ENCODE data around the gene TTC8.
A peak's percentile ranks its signal among the peaks of the same experiment; 100 is the strongest.
"Not testable (repeated sequence)": the region's sequence is repeated elsewhere in the genome, so short reads cannot be mapped to it uniquely, and the experiment has no call there.

Gene TTC8

GRCh38 chr14:88824314-88825077, at the start of gene TTC8:
Gene TTC8, plus strand, starts transcription at chr14:88824651. Its CDS starts 57 bp downstream, at chr14:88824708.
- peak; percentile 81 for DNase-seq

GRCh38 chr14:88775532-88775931, 48.9 kb upstream of the TTC8 start:
- DNase-seq, result no peak

- DNase-seq, result no peak
Measured at GRCh38 chr14:88785911-88786310, 38.5 kb upstream of the TTC8 start.

GRCh38 chr14:88786715-88787114, 37.7 kb upstream of the TTC8 start:
- peak; percentile 58 for DNase-seq

GRCh38 chr14:88789573-88789972, 34.9 kb upstream of the TTC8 start:
- DNase-seq, result not testable (repeated sequence)

- no peak for DNase-seq
Measured at GRCh38 chr14:88790501-88791251, 33.8 kb upstream of the TTC8 start.

- DNase-seq, result no peak
Measured at GRCh38 chr14:88791252-88791621, 33.2 kb upstream of the TTC8 start.

GRCh38 chr14:88791629-88792472, 32.6 kb upstream of the TTC8 start:
- no peak for DNase-seq

- DNase-seq, result peak; percentile 56
Measured at GRCh38 chr14:88792473-88793258, 31.8 kb upstream of the TTC8 start, which contains the start of gene EML5. Gene EML5, minus strand, starts transcription at chr14:88792953. Its CDS starts 450 bp downstream, at chr14:88792503.

GRCh38 chr14:88793259-88793625, 31.2 kb upstream of the TTC8 start:
- no peak for DNase-seq

GRCh38 chr14:88798156-88798555, 26.3 kb upstream of the TTC8 start:
- no peak for DNase-seq

- no peak for DNase-seq
Measured at GRCh38 chr14:88799522-88799921, 24.9 kb upstream of the TTC8 start.

GRCh38 chr14:88802596-88802995, 21.9 kb upstream of the TTC8 start:
- no peak for DNase-seq

GRCh38 chr14:88804035-88804434, 20.4 kb upstream of the TTC8 start:
- peak; percentile 23 for DNase-seq

GRCh38 chr14:88804477-88804876, 20.0 kb upstream of the TTC8 start:
- no peak for DNase-seq

GRCh38 chr14:88808359-88808758, 16.1 kb upstream of the TTC8 start:
- DNase-seq, result no peak

GRCh38 chr14:88815980-88816379, 8.5 kb upstream of the TTC8 start:
- DNase-seq, result no peak

- no peak for DNase-seq
Measured at GRCh38 chr14:88818018-88818417, 6.4 kb upstream of the TTC8 start.

- DNase-seq, result not testable (repeated sequence)
Measured at GRCh38 chr14:88819674-88820073, 4.8 kb upstream of the TTC8 start.

- no peak for DNase-seq
Measured at GRCh38 chr14:88821378-88821777, 3.1 kb upstream of the TTC8 start.

- DNase-seq, result no peak
Measured at GRCh38 chr14:88821888-88822287, 2.6 kb upstream of the TTC8 start.

- DNase-seq, result no peak
Measured at GRCh38 chr14:88823968-88824313, 510 bp upstream of the TTC8 start.

- no peak for DNase-seq
Measured at GRCh38 chr14:88825078-88825458, 617 bp downstream of the TTC8 start.

Measured in MV-4-11 (cell line).